Stimulated activated CD4-positive, alpha-beta T cell treated with anti-CD3 and anti-CD28 coated beads, Interleukin-4, amount 100 ng/mL, for 4 hours (primary cell): ENCODE data around the gene BPIFB1.

Experiments used
- DNase-seq, 2 experiments: peaks; one replicate each; pipeline ENCODE4 v3.0.0-alpha.2; 2020

Gene BPIFB1

GRCh38 chr20:33299111-33299603 is 16.1 kb downstream of the BPIFB1 start:
- peak; percentile 53 to 71 for DNase-seq

GRCh38 chr20:33301192-33301930 is 18.3 kb downstream of the BPIFB1 start:
- no peak for DNase-seq

- DNase-seq = no peak
Observed at GRCh38 chr20:33303595-33303994, 20.6 kb downstream of the BPIFB1 start.

GRCh38 chr20:33304046-33304445 is 21.0 kb downstream of the BPIFB1 start:
- no peak for DNase-seq

- no peak for DNase-seq
Observed at GRCh38 chr20:33305589-33306057, 22.6 kb downstream of the BPIFB1 start.

GRCh38 chr20:33306228-33306627 is 23.2 kb downstream of the BPIFB1 start:
- DNase-seq = no peak

GRCh38 chr20:33306807-33307206 is 23.8 kb downstream of the BPIFB1 start:
- no peak for DNase-seq

- no peak for DNase-seq
Observed at GRCh38 chr20:33308668-33309067, 25.7 kb downstream of the BPIFB1 start.

GRCh38 chr20:33309631-33310030 is 26.6 kb downstream of the BPIFB1 start:
- no peak for DNase-seq

- DNase-seq = no peak
Observed at GRCh38 chr20:33310327-33310899, 27.4 kb downstream of the BPIFB1 start.

- no peak for DNase-seq
Observed at GRCh38 chr20:33311011-33311410, 28.0 kb downstream of the BPIFB1 start.

- DNase-seq = no peak
Observed at GRCh38 chr20:33311996-33312395, 29.0 kb downstream of the BPIFB1 start.

- DNase-seq = no peak
Observed at GRCh38 chr20:33312583-33312982, 29.6 kb downstream of the BPIFB1 start.

GRCh38 chr20:33313686-33314314 is 30.8 kb downstream of the BPIFB1 start:
- no peak for DNase-seq

GRCh38 chr20:33316343-33316742 is 33.3 kb downstream of the BPIFB1 start:
- no peak for DNase-seq

- no peak for DNase-seq
Observed at GRCh38 chr20:33316958-33317357, 33.9 kb downstream of the BPIFB1 start.

- no peak for DNase-seq
Observed at GRCh38 chr20:33317424-33318095, 34.5 kb downstream of the BPIFB1 start.

GRCh38 chr20:33318096-33318429 is 35.0 kb downstream of the BPIFB1 start:
- no peak for DNase-seq

- no peak for DNase-seq
Observed at GRCh38 chr20:33320006-33320405, 37.0 kb downstream of the BPIFB1 start.

- no peak for DNase-seq
Observed at GRCh38 chr20:33322456-33322855, 39.4 kb downstream of the BPIFB1 start.

GRCh38 chr20:33323236-33323635 is 40.2 kb downstream of the BPIFB1 start:
- no peak for DNase-seq

- no peak for DNase-seq
Observed at GRCh38 chr20:33325350-33325749, 42.3 kb downstream of the BPIFB1 start.
